Brain microvascular endothelial cell (primary cell): ENCODE measurements around the gene CROCC2.

Experiments
- DNase-seq: peaks from one replicate; pipeline ENCODE4 v3.0.0-alpha.2; 2020
- H3K27ac ChIP-seq: fragments of 250-450 bp; sonication (Bioruptor Pico); 2 replicates; pipeline ENCODE4 v1.5.1; 2020; ENCODE audit warnings: mild to moderate bottlenecking, moderate library complexity
- H3K27me3 ChIP-seq: fragments of 250-450 bp; sonication (Bioruptor Pico); replicated peaks from 2 replicates; pipeline ENCODE4 v1.5.1; 2020; ENCODE audit warnings: mild to moderate bottlenecking
- H3K36me3 ChIP-seq: fragments of 250-450 bp; sonication (Bioruptor Pico); replicated peaks from 2 replicates; pipeline ENCODE4 v1.5.1; 2020; ENCODE audit warnings: mild to moderate bottlenecking
- H3K4me3 ChIP-seq: 2 replicates; pipeline ENCODE4 v1.5.1; 2011; ENCODE audit warnings: low read depth, mild to moderate bottlenecking, control low read depth, low read length, moderate library complexity
- CTCF ChIP-seq: IDR thresholded peaks from 2 replicates; pipeline ENCODE4 v1.5.1; 2011; ENCODE audit warnings: low read depth, mild to moderate bottlenecking, moderate library complexity, low read length, control low read depth, inconsistent platforms; ENCODE audit errors: missing control alignments
- in situ Hi-C: cut with HindIII; loops from 2 replicates; pipeline ENCODE4 v1.10.0; 2017; ENCODE audit warnings: low sequenced_read_pairs, low pct_ligation_motif_present

CROCC2 gene

DNA sequence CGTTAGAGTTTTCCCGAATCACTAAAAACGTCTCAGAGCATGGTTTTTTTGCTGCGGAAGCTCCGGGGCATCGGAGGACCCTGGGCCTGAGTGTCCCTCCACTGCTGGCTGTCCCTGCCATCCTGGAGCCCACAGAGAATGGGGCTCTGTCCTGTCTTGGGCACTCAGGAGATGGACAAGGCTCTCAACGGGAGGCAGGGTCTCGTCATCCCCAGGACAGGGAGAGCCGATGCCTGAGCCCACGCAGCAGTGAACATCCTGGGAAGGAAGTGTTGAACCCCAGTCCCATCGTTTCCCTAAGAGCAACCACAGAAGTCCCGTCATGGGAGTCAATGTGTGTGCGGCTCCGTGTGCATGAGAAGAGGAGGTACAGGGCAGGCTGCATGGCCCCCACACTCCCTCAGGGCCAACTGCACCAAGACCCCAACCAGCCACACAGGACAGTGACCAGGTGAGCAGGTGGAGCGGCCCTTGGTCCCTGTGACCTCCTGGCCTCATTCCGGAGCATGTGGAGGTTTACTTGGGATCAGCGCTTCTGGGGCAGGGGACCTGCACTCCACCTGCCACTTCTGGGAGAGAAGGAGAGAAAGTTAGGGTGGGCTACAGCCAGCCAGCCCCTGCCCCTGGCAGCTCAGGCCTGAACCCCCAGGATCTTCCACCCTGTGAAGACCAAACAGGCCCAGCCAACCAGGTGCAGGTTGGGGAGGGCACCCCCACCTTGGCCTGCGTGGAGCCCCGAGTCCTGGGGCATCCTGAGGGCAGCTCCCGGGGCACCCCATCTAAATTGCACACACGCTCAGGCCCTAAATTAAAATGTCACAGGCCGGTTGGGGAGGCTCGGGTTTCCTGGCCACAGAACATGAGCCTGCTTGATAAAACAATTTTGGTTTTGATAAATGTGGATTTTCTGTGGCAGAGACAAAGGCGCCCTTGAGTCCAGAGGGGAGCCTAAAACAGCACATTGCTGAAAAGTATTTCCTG is 89.2 kb downstream of the CROCC2 start:
- Histone ChIP-seq H3K27me3 (no peaks in the 10 kb centered on the region), H3K4me3 (no peak overlapping the region)

GRCh38 chr2:240996161-240996833 is 90.2 kb downstream of the CROCC2 start:
- in situ Hi-C loops: no loop called here
- no peak for TF ChIP-seq CTCF

More for the DNA sequence above, 89.2 kb downstream of the CROCC2 start:
- in situ Hi-C loops: no loop called here
- TF ChIP-seq CTCF: no peak
- Histone ChIP-seq H3K36me3 (no peaks in the 10 kb centered on the region), H3K27ac (no peak overlapping the region)
- no peak for DNase-seq

GRCh38 chr2:240996834-240997140 is 90.7 kb downstream of the CROCC2 start:
- in situ Hi-C loops: no loop called here
- Histone ChIP-seq H3K4me3 (no peak overlapping the region), H3K36me3 (no peaks in the 10 kb centered on the region), H3K27me3 (no peaks in the 10 kb centered on the region), H3K27ac (no peak overlapping the region)
- no peak for TF ChIP-seq CTCF
- DNase-seq: no peak

More at GRCh38 chr2:240996161-240996833, 90.2 kb downstream of the CROCC2 start:
- Histone ChIP-seq H3K4me3 (no peak overlapping the region), H3K27ac (no peak overlapping the region), H3K27me3 (no peaks in the 10 kb centered on the region), H3K36me3 (no peaks in the 10 kb centered on the region)
- DNase-seq: no peak

GRCh38 chr2:240997141-240997855 is 91.2 kb downstream of the CROCC2 start:
- no peak overlapping the region for H3K27ac ChIP-seq
- H3K27me3 ChIP-seq: no peaks in the 10 kb centered on the region
- H3K36me3 ChIP-seq: no peaks in the 10 kb centered on the region
- TF ChIP-seq CTCF: no peak
- in situ Hi-C loops: no loop called here
- H3K4me3 ChIP-seq: no peak overlapping the region
- peak; percentile 64 for DNase-seq

DNA sequence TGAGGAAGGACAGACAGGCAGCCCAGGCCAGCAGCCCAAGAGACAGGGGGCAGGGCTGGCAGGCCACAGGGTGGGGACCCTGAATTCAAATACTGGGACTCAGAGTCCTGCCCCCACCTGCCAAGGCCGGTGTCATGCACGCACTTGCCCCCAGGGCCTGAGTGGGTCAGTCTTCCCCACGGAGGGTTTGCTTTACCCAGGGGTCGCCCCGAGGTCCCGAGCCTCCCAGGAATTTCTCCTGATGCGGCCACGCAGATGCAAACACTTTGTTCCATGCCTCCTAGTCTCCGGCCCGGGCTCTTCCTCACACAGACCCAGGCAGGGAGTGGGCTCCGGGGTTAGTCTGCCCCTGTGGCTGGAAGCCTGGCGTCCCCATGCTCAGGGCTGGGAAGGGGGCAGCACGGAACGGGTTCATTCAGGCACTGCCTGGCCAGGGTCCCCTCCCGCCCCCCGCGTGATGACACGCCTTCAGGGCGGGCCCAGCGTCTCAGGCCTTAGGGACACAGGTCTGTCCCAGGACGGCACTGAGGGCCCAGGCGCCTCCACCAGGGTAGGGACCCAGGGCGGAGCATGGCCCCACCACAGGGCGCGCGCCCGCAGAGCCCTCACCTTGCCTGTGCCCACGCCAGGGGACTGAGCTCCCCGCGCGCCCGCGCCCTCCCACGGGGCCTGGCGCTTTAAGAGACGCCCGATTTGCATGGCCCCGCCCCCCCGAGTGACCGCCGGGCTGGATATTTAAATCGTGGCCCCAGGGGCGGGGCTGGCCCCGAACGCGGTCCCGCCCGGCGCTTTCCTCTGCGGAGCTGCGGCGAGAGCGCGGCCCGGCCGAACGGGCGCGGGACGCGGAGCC is 91.9 kb downstream of the CROCC2 start, which contains the start of gene SNED1:
TSS of gene SNED1 (plus strand) at position 763 of the 850 bp plus-strand sequence. CDS start 220 bp downstream, outside the sequence.
- H3K27ac ChIP-seq: peak within 1 kb of the TSS; percentile 12
- H3K27me3 ChIP-seq: no peaks in the 10 kb centered on the region
- H3K4me3 ChIP-seq: peak within 1 kb of the TSS; percentile 62
- no peaks in the 10 kb centered on the region for H3K36me3 ChIP-seq
- in situ Hi-C loops: no loop called here
- DNase-seq: peak; percentile 66
- no peak for TF ChIP-seq CTCF
